GM19438 (cell line): ENCODE measurements around the gene INPP4A.
"Not testable (repeated sequence)": the region's sequence is repeated elsewhere in the genome, so short reads cannot be mapped to it uniquely, and the experiment has no call there.

Experiments used
- ATAC-seq: cut with Tn5 transposase; IDR thresholded peaks from one replicate; pipeline ENCODE4 v1.9.1; 2021; ENCODE audit warnings: low read depth; ENCODE audit not compliant: unreplicated experiment

INPP4A gene

DNA sequence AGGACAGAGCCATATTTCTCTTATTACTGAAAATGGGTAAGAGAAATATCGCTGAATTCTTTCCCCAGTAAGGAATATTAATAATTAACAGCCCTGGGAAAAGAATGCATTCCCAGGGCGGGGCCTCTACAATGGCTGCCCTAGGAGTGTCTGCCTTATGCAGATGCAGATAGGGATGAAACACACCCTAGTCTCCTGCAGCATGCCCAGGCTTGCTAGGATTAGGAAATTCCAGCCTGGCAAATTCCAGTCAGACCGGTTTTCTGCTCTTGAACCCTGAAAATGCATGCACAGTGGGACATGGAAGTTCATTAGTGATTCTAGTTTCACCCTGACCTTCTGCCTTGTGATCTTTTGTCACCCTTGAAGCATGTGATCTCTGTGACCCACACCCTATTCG is 9.0 kb upstream of the INPP4A start:
- not testable (repeated sequence) for ATAC-seq

DNA sequence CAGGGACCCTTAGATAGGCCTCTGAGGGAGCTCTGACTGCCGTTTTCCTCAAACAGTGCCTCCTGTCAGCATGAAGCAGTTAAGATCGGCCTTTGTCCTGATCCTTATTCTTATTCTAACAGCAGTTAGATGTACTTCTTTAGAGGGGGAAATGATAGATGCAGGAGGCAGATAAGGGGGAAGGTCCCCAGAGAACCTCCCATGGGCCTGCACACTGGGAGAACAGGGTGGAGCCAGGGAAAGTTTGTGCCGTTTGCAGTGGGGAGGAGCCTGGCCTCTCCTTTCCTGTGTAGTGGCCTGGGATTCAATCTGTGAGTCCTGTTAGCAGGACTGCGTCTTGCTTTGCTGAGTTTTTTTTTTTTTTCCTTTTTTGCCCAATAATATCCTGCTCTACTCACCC is 7.9 kb upstream of the INPP4A start:
- ATAC-seq = no peak

DNA sequence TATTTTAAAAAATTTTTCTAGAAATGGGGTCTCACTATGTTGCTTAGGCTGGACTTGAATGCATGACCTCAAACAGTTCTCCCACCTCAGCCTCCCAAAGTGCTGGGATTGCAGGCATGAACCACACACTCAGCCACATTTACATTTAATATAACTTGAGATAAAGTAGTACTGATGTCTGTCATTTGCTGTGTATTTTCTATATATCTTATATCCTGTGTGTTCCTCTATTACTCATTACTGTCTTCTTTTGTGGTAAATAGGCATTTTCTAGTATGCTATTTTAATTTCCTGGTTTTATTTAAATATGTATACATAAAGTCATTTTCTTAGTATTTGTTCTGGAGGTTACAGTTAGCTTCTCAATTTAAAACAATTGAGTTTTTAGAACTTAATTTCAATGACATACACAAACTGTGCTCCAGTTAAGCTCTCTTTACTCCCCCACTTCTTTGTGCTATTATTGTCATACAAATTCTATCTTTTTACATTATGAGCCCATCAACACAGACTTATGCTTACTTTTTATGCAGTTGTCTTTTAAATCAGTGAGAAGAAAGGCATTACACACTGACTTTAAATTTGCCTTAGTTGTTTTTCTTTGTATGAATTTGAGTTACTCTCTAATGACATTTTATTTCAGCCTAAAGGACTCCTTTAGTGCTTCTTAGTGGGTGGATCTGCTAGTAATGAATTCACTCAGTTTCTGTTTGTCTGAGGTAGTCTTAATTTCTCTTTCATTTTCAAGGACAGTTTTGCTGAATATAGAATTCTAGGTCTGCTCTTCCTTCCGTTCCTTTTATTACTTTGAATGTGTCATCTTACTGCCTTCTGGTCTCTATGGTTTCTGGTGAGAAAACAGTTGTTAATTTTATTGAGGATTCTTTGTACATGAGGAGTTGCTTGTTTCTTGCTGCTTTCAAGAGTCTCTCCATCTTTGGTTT is 6.2 kb upstream of the INPP4A start:
- peak; percentile 94 for ATAC-seq

- no peak for ATAC-seq
Measured at GRCh38 chr2:98441706-98442450, 2.8 kb upstream of the INPP4A start.

GRCh38 chr2:98442488-98442887 is 2.2 kb upstream of the INPP4A start:
- no peak for ATAC-seq

GRCh38 chr2:98445177-98445682 is 572 bp downstream of the INPP4A start:
- ATAC-seq = peak; percentile 22

- no peak for ATAC-seq
Measured at GRCh38 chr2:98445683-98446581, 1.3 kb downstream of the INPP4A start.

- ATAC-seq = no peak
Measured at GRCh38 chr2:98446850-98447249, 2.2 kb downstream of the INPP4A start.

GRCh38 chr2:98448441-98449145 is 3.9 kb downstream of the INPP4A start:
- no peak for ATAC-seq

- ATAC-seq = no peak
Measured at GRCh38 chr2:98452396-98453027, 7.9 kb downstream of the INPP4A start.

- ATAC-seq = no peak
Measured at GRCh38 chr2:98453083-98453482, 8.4 kb downstream of the INPP4A start.

GRCh38 chr2:98453531-98453930 is 8.9 kb downstream of the INPP4A start:
- no peak for ATAC-seq

DNA sequence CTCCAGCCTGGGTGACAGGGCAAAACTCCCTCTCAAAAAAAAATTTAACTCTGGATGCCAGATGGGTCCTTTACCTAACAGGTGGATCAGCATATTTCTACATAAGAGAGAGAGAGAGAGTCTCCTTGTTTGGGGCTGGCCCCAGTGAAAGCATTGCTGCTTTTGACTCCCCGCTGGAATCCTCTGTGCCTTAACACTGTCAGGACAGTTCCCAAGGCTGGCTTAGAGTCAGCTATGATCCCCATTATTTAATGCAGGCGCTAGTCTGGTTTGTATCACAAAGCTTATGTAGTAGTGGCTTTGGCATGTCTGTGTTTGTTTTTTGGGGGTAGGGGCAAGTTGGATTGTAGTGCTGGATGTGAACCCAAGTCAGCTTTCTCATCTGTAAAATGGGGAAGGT is 9.4 kb downstream of the INPP4A start:
- no peak for ATAC-seq

DNA sequence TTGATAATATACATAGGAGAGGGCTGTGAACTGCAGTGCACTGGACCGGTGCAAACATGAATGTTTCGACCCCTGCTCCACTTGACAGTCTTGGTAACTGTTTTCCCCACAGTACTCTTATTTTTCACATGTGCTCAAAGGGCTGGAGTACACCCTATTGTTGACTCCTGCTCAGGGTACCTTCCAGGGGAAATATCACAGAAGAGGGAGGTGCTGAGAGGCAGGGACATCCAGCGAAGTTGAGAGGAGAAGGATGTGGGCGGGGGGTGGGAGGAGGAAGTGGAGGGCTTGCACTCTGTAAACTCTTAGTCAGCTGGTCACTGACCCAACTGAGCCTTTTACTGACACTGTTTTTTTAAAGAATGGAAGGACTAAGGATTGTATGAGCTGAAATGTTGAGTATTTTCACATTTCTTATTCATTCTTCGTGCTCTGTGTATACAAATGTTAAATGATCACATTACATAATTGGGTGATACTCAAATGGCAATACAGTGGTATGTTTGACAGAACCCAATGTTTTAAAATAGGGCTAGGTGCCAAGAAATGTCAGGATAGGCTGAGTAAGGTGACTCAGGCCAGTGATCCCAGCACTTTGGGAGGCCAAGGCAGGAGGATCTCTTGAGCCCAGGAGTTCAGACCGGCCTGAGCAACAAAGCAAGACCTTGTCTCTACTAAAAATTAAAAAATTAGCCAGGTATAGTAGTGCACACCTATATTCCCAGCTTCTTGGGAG is 10.0 kb downstream of the INPP4A start:
- no peak for ATAC-seq

DNA sequence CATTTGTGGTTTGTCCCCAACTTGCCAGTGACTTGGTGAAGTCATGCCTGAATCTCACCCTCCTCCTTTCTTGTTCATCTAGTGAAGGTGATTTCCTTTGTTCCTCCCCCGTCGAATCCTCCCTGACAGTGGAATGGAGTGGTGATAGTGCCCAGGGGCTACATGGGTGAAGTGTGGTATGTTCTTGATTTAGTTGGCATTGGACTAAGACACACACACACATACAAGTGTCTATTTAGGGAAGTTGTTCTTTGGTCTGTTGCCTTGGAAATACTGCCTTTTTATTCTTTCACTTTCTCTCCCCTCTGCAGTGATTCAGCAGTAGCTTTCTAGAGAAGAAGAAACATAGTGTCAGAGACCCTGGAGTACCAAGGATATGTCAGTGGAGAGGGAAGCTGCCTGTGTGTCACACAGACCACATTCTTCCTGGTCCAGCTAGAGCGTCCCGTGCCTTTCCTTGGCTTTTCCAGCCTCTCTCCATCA is 10.9 kb downstream of the INPP4A start:
- peak; percentile 45 for ATAC-seq

- ATAC-seq = no peak
Measured at GRCh38 chr2:98457045-98457696, 12.5 kb downstream of the INPP4A start.

DNA sequence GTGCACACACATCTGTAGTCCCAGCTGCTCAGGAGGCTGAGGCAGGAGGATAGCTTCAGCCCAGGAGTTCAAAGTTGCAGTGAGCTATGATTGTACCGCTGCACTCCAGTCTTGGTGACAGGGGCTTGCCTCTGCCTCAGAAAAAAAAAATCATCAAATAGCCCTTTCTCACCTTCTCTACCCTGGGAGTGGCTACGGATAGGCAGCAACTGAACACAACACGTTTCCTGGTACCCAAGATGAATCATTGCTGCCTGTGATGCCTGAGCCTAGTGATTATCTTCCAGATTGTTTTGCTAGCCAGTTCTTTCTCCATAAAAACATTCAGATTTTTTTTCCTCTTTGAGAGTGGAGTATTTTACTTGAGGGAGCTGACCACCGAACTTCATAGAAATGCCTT is 13.5 kb downstream of the INPP4A start:
- no peak for ATAC-seq
